ELF-1 (cell line): ENCODE measurements around the gene EGFL6.
"Not testable (repeated sequence)": the region's sequence is repeated elsewhere in the genome, so short reads cannot be mapped to it uniquely, and the experiment has no call there.

Experiments used
- DNase-seq: peaks from one replicate; pipeline ENCODE4 v3.0.0-alpha.2; 2016; ENCODE audit warnings: low read depth, low spot score

EGFL6 gene

GRCh38 chrX:13597874-13598273 is 28.5 kb downstream of the EGFL6 start:
- DNase-seq: no peak

- DNase-seq: no peak
Measured at GRCh38 chrX:13598877-13599276, 29.5 kb downstream of the EGFL6 start.

- no peak for DNase-seq
Measured at GRCh38 chrX:13599491-13599890, 30.1 kb downstream of the EGFL6 start.

GRCh38 chrX:13605611-13606010 is 36.2 kb downstream of the EGFL6 start:
- DNase-seq: no peak

GRCh38 chrX:13607331-13607995 is 38.1 kb downstream of the EGFL6 start:
- no peak for DNase-seq

GRCh38 chrX:13607996-13608365 is 38.6 kb downstream of the EGFL6 start:
- peak; percentile 52 for DNase-seq

DNA sequence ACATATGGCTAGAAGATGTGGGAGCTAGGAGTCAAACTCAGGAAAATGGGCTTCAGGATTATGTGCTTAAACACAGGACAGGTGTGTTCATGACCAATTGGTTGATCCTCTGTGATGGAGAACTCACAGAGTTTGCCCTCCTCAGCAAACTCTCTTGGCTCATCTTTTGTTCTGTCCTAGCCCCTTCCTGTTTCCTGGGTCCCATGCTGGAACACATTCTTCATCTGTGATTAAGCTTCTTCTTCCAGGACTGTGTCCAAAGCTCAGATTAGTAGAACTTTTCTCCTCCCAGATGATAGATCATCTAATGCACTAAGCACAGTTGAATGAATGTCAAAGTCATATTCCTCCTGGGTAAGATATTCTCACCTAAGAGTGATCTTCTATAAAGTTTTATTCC is 44.8 kb downstream of the EGFL6 start:
- DNase-seq: no peak

DNA sequence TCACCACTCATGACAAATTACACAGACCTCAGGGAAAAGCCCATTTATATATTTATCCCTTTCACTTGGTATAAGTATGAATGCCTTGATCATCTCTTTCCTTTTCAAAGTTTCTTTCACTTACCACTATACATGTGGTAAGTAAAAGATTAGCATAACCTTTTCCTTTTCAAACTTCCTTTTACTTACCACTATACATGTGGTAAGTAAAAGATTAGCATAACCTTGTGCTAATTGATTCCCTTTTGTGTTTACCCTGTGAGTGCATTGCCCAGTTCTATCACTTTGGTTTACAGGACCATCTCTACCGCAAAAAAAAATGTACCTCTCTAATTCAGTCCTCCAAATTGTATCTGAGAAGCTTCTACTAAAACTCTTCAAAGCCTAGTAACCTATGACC is 50.8 kb downstream of the EGFL6 start:
- DNase-seq: no peak

GRCh38 chrX:13622401-13622964 is 53.1 kb downstream of the EGFL6 start:
- no peak for DNase-seq

GRCh38 chrX:13627306-13627705 is 57.9 kb downstream of the EGFL6 start:
- no peak for DNase-seq

- not testable (repeated sequence) for DNase-seq
Measured at GRCh38 chrX:13637224-13637623, 67.8 kb downstream of the EGFL6 start.

GRCh38 chrX:13638021-13638420 is 68.6 kb downstream of the EGFL6 start:
- DNase-seq: no peak

- peak; percentile 18 for DNase-seq
Measured at GRCh38 chrX:13638826-13639225, 69.4 kb downstream of the EGFL6 start.

DNA sequence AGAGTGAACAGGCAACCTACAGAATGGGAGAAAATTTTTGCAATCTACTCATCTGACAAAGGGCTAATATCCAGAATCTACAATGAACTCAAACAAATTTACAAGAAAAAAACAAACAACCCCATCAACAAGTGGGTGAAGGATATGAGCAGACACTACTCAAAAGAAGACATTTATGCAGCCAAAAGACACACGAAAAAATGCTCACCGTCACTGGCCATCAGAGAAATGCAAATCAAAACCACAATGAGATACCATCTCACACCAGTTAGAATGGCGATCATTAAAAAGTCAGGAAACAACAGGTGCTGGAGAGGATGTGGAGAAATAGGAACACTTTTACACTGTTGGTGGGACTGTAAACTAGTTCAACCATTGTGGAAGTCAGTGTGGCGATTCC is 72.3 kb downstream of the EGFL6 start:
- not testable (repeated sequence) for DNase-seq

DNA sequence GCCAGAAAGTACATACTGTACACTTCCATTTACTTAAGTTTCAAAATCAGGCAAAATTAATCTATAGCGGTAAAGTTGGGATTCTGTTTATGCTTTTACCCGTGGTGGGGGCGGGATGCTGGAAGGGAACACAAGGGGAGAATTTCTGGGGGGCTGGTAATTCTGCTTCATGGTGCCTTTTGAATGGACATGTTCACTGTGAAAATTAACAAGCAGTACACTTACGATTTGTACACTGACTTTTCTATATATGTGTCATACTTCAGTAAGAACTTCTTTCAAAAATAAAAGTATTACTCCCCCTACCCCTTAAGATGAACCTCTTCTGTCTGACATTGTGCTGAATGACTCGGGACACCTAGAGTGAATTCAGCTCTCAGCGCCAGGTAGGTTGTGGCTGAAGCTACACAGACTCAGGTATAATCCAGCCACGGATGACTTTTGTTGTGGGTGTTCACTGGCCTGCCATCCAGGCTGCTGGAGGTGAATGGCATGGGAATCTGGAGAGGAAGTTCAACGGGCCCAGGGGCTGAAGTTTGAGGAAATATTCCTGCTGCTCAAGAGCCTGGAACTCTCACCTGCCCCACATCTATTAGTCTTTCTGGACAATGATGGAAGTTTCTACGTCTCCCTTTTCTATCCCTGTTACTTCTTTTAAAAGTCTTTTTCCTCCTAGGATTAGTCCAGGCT is 76.2 kb downstream of the EGFL6 start:
- no peak for DNase-seq

- peak; percentile 83 for DNase-seq
Measured at GRCh38 chrX:13646154-13646549, 76.8 kb downstream of the EGFL6 start.

DNA sequence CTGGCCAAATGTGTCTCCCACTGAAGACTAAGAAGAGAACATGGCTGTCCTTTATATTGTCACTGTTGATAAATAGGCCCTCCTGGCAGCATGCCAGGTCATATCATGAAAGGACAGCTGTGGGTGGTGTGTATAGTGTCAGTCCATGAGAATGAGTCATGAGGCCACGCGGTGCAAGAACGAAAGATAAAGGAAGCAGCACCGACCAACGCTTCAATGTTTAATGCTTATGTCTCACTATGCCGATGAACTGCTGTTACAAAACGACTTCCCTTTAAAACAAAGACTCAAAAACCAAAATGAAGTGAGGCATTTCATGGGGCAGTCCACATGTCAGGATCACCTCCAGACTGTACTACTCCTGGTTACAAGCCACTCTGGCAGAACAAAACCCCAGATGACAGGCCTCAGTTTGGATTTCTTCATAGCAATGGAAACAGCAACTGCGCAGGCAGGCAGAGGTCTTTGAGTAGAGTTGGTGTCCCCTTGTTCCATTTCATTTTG is 78.4 kb downstream of the EGFL6 start:
- no peak for DNase-seq

GRCh38 chrX:13648336-13648735 is 78.9 kb downstream of the EGFL6 start:
- not testable (repeated sequence) for DNase-seq

DNA sequence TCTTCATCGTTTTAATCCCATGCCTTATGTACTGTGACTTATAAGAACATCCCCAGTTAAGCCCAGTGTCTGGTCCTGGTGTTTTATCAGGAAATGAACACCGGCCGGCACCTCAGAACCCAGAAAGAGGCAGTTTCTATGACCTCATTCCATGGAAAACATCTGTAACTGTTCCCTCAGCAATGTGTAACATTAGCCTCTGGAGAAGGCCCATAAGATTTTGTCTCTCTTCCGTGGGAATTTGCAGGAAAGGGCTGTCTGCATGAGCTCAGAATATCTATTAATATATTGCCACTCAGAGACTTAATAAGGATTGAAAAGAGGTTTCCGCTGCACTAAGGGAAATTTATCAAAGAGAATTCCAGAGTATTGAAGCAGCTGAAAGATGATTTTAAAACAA is 80.4 kb downstream of the EGFL6 start:
- DNase-seq: no peak

- no peak for DNase-seq
Measured at GRCh38 chrX:13650318-13650717, 80.9 kb downstream of the EGFL6 start.

- DNase-seq: no peak
Measured at GRCh38 chrX:13651150-13651549, 81.7 kb downstream of the EGFL6 start.

GRCh38 chrX:13652287-13652793 is 82.9 kb downstream of the EGFL6 start:
- DNase-seq: no peak
